ENCODE results near the gene TMIGD1. TPM values are rescaled to one million over a fixed set of nuclear protein-coding genes. Genes with fewer than 3 reads are reported as not detected.

The TMIGD1 gene
- total RNA-seq, 1 experiment from 2014 or later = not detected

- Mint-ChIP-seq H3K27me3 (ENCODE audit: insufficient read depth, unreplicated experiment) (no peaks in the 10 kb centered on the region), H3K4me1 (ENCODE audit: low read depth, unreplicated experiment) (no peaks in the 10 kb centered on the region), H3K4me3 (ENCODE audit: unreplicated experiment) (no peak overlapping the region), H3K9me3 (ENCODE audit: unreplicated experiment) (no peaks in the 10 kb centered on the region), H3K36me3 (ENCODE audit: insufficient read depth, unreplicated experiment) (peaks cover 35% of the 10 kb centered on the region), H3K27ac (ENCODE audit: unreplicated experiment) (no peak overlapping the region)
- peak; percentile 46 to 58 for DNase-seq
- H3K4me1 ChIP-seq = no peaks in the 10 kb centered on the region
- H3K9me3 ChIP-seq = no peaks in the 10 kb centered on the region
- no TSS peak for BruUV-seq (replicated peaks)
- TF ChIP-seq CTCF (IDR thresholded peaks at IDR 0.05; ENCODE audit: insufficient read depth in 1 of 2, low read depth in 1 of 2, low read length in 1 of 2, severe bottlenecking in 1 of 2, unreplicated experiment in 1 of 2) = peak; percentile 62 to 72
- H3K36me3 ChIP-seq (ENCODE audit: control insufficient read depth, insufficient read depth, low read length) = no peaks in the 10 kb centered on the region; the same call in 1 of the 2 replicates
- ChIA-PET POLR2A (interaction anchor here (1.2 kb wide), 1 partner anchor 161 kb away, joined by 3 read pairs; no protein-coding TSS in a partner anchor), CTCF (interaction anchor here (0.5 to 1.6 kb wide), 6 partner anchors 32 to 173 kb away, joined by 3 to 22 read pairs (median 3); no protein-coding TSS in a partner anchor)
- intact Hi-C loops (cut with micrococcal nuclease; ENCODE audit: unreplicated experiment) = loop anchor here (1.0 to 10.0 kb wide), 4 partner anchors 58 to 174 kb away; no protein-coding TSS in a partner anchor
- H3K4me3 ChIP-seq (ENCODE audit: low read depth, low read length) = no peak overlapping the region
- H3K27me3 ChIP-seq (replicated peaks; ENCODE audit: control insufficient read depth, insufficient read depth, low read length) = no peaks in the 10 kb centered on the region
Observed at GRCh38 chr17:30278032-30278431, 55.8 kb downstream of the TMIGD1 start.

GRCh38 chr17:30275911-30276310, 57.9 kb downstream of the TMIGD1 start:
- Histone ChIP-seq H3K9me3 (no peaks in the 10 kb centered on the region), H3K4me3 (ENCODE audit: low read depth, low read length) (no peak overlapping the region), H3K36me3 (ENCODE audit: control insufficient read depth, insufficient read depth, low read length) (no peaks in the 10 kb centered on the region; the same call in 1 of the 2 replicates), H3K27me3 (replicated peaks; ENCODE audit: control insufficient read depth, insufficient read depth, low read length) (no peaks in the 10 kb centered on the region), H3K4me1 (no peaks in the 10 kb centered on the region)
- intact Hi-C loops (cut with micrococcal nuclease; ENCODE audit: unreplicated experiment) = loop anchor here (10.0 kb wide), 1 partner anchor 81 kb away; no protein-coding TSS in a partner anchor
- Mint-ChIP-seq H3K27me3 (ENCODE audit: insufficient read depth, unreplicated experiment) (no peaks in the 10 kb centered on the region), H3K4me1 (ENCODE audit: low read depth, unreplicated experiment) (no peaks in the 10 kb centered on the region), H3K9me3 (ENCODE audit: unreplicated experiment) (no peaks in the 10 kb centered on the region), H3K4me3 (ENCODE audit: unreplicated experiment) (no peak overlapping the region), H3K27ac (ENCODE audit: unreplicated experiment) (no peak overlapping the region), H3K36me3 (ENCODE audit: insufficient read depth, unreplicated experiment) (peaks cover 51% of the 10 kb centered on the region)
- POLR2A ChIA-PET = no interaction called here
- no TSS peak for BruUV-seq (replicated peaks)
- DNase-seq = no peak
- TF ChIP-seq CTCF (IDR thresholded peaks at IDR 0.05; ENCODE audit: insufficient read depth in 1 of 2, low read depth in 1 of 2, low read length in 1 of 2, severe bottlenecking in 1 of 2, unreplicated experiment in 1 of 2) = no peak
- CTCF ChIA-PET = no interaction called here

DNA sequence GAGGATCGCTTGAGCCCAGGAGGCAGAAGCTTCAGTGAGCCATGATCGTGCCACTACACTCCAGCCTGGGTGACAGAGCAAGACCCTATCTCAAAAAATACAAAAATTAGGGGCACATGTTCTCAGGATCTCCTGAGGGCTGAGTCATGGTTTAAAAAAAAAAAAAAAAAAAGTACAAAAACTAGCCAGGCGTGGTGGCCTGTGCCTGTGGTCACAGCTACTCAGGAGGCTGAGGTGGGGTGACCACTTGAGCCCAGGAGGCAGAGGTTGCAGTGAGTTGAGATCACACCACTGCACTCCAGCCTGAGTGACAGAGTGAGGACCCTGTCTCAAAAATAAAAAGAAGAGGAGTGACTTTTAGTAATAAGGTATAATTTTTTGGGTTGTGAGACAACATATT, 59.0 kb downstream of the TMIGD1 start:
- H3K36me3 Mint-ChIP-seq (ENCODE audit: insufficient read depth, unreplicated experiment) = peaks cover 56% of the 10 kb centered on the region

More for the DNA sequence above, 59.0 kb downstream of the TMIGD1 start:
- Histone ChIP-seq H3K9me3 (no peaks in the 10 kb centered on the region), H3K4me3 (ENCODE audit: low read depth, low read length) (no peak overlapping the region), H3K4me1 (no peaks in the 10 kb centered on the region), H3K36me3 (ENCODE audit: control insufficient read depth, insufficient read depth, low read length) (no peaks in the 10 kb centered on the region; the same call in 1 of the 2 replicates), H3K27me3 (replicated peaks; ENCODE audit: control insufficient read depth, insufficient read depth, low read length) (no peaks in the 10 kb centered on the region)
- no TSS peak for BruUV-seq (replicated peaks)
- Mint-ChIP-seq H3K27me3 (ENCODE audit: insufficient read depth, unreplicated experiment) (no peaks in the 10 kb centered on the region), H3K4me1 (ENCODE audit: low read depth, unreplicated experiment) (no peaks in the 10 kb centered on the region), H3K9me3 (ENCODE audit: unreplicated experiment) (no peaks in the 10 kb centered on the region), H3K4me3 (ENCODE audit: unreplicated experiment) (no peak overlapping the region), H3K27ac (ENCODE audit: unreplicated experiment) (no peak overlapping the region)
- DNase-seq = no peak
- POLR2A ChIA-PET = no interaction called here
- intact Hi-C loops (cut with micrococcal nuclease; ENCODE audit: unreplicated experiment) = loop anchor here (10.0 kb wide), 1 partner anchor 80 kb away; no protein-coding TSS in a partner anchor
- no peak for TF ChIP-seq CTCF (IDR thresholded peaks at IDR 0.05; ENCODE audit: insufficient read depth in 1 of 2, low read depth in 1 of 2, low read length in 1 of 2, severe bottlenecking in 1 of 2, unreplicated experiment in 1 of 2)
- CTCF ChIA-PET = interaction anchor here (0.6 kb wide), 1 partner anchor 41 kb away, joined by 3 read pairs; no protein-coding TSS in a partner anchor

All from Caco-2 (cell line).